WTC11 (cell line): ENCODE data around the gene HIC1.

Experiments
- CTCF ChIP-seq: fragments of 200-600 bp; IDR thresholded peaks from 2 replicates; pipeline ENCODE4 v1.8.0; 2022; ENCODE audit warnings: antibody characterized with exemption
- E2F5 ChIP-seq: sonication (generic); formaldehyde crosslinking; IDR thresholded peaks from 2 replicates; pipeline ENCODE4 v1.8.1; 2022; ENCODE audit warnings: mild to moderate bottlenecking, moderate library complexity, missing genetic modification reagents
- ESRRA ChIP-seq: sonication (generic); formaldehyde crosslinking; IDR thresholded peaks from 2 replicates; pipeline ENCODE4 v1.8.1; 2022; ENCODE audit warnings: mild to moderate bottlenecking, missing genetic modification reagents, borderline replicate concordance
- JUN ChIP-seq: sonication (generic); formaldehyde crosslinking; IDR thresholded peaks from 2 replicates; pipeline ENCODE4 v1.8.0; 2023; ENCODE audit warnings: mild to moderate bottlenecking, missing genetic modification reagents
- KAT7 ChIP-seq: sonication (generic); formaldehyde crosslinking; IDR thresholded peaks from 2 replicates; pipeline ENCODE4 v1.8.1; 2023; ENCODE audit warnings: missing genetic modification reagents, mild to moderate bottlenecking, borderline replicate concordance
- NR3C1 ChIP-seq: sonication (generic); formaldehyde crosslinking; conservative IDR thresholded peaks from 2 replicates; pipeline ENCODE4 v1.8.1; 2023; ENCODE audit warnings: low read depth, mild to moderate bottlenecking, missing genetic modification reagents
- SMAD3 ChIP-seq: sonication (generic); formaldehyde crosslinking; IDR thresholded peaks from 2 replicates; pipeline ENCODE4 v1.8.0; 2022; ENCODE audit warnings: missing genetic modification reagents, mild to moderate bottlenecking, borderline replicate concordance
- TCF7 ChIP-seq: sonication (generic); formaldehyde crosslinking; IDR thresholded peaks from 2 replicates; pipeline ENCODE4 v1.8.0; 2022; ENCODE audit warnings: mild to moderate bottlenecking, low read depth, missing genetic modification reagents, moderate library complexity
- TEAD4 ChIP-seq: sonication (generic); formaldehyde crosslinking; IDR thresholded peaks from 2 replicates; pipeline ENCODE4 v1.8.0; 2022; ENCODE audit warnings: mild to moderate bottlenecking, missing genetic modification reagents
- ZBTB21 ChIP-seq: sonication (generic); formaldehyde crosslinking; IDR thresholded peaks from 2 replicates; pipeline ENCODE4 v1.8.1; 2023; ENCODE audit warnings: mild to moderate bottlenecking, missing genetic modification reagents, borderline replicate concordance
- ZNF121 ChIP-seq: sonication (generic); formaldehyde crosslinking; IDR thresholded peaks from 2 replicates; pipeline ENCODE4 v1.8.0; 2023; ENCODE audit warnings: missing genetic modification reagents

- TF ChIP-seq CTCF, result no peak
- no peak for TF ChIP-seq TEAD4 (CRISPR knock-in tag)
- TF ChIP-seq ZNF121 (CRISPR knock-in tag), result no peak
- TF ChIP-seq NR3C1, result no peak
- TF ChIP-seq TCF7 (CRISPR knock-in tag), result no peak
- no peak for TF ChIP-seq JUN (CRISPR knock-in tag)
- TF ChIP-seq E2F5, result no peak
- no peak for TF ChIP-seq SMAD3
- TF ChIP-seq ESRRA (CRISPR knock-in tag), result no peak
- no peak for TF ChIP-seq KAT7 (CRISPR knock-in tag)
- TF ChIP-seq ZBTB21, result no peak
Measured at GRCh38 chr17:2027528-2028233, 27.2 kb upstream of the HIC1 start.
